ENCODE results near the gene IKZF1.

The IKZF1 gene

GRCh38 chr7:50296799-50297198 lies 7.7 kb upstream of the IKZF1 start:
- H3K4me3 ChIP-seq (ENCODE audit: low read length): no peak overlapping the region
- H3K27me3 ChIP-seq (ENCODE audit: control insufficient read depth, low read length): peaks cover 5% of the 10 kb centered on the region; the same call in 1 of the 2 replicates
- no peak overlapping the region for H3K4me2 ChIP-seq (ENCODE audit: low read length)
- H3K36me3 ChIP-seq (ENCODE audit: control insufficient read depth, low read length): no peaks in the 10 kb centered on the region
- no peaks in the 10 kb centered on the region for H3K9me3 ChIP-seq (ENCODE audit: control insufficient read depth, insufficient read depth, low read length)
- no peaks in the 10 kb centered on the region for H4K20me1 ChIP-seq (ENCODE audit: control insufficient read depth, insufficient read depth, low read depth, low read length)
- H3K9me2 ChIP-seq (replicated peaks; ENCODE audit: control insufficient read depth, low read length): no peaks in the 10 kb centered on the region
- peaks cover 14% of the 10 kb centered on the region for H3K4me1 ChIP-seq (ENCODE audit: control insufficient read depth, low read length)
- H3F3A ChIP-seq (ENCODE audit: control insufficient read depth, insufficient read depth): peaks cover 14% of the 10 kb centered on the region
- no peak overlapping the region for H3K27ac ChIP-seq (ENCODE audit: low read depth, low read length)
- TF ChIP-seq EZH2phosphoT487 (IDR thresholded peaks at IDR 0.05; ENCODE audit: borderline replicate concordance, low read length) (no peak), CTCF (IDR thresholded peaks at IDR 0.05; ENCODE audit: low read depth, low read length, poor library complexity, severe bottlenecking) (no peak)
- H3K79me2 ChIP-seq (ENCODE audit: control insufficient read depth, low read length): no peaks in the 10 kb centered on the region

GRCh38 chr7:50298811-50299562 lies 5.5 kb upstream of the IKZF1 start:
- no peaks in the 10 kb centered on the region for H3K36me3 ChIP-seq (ENCODE audit: control insufficient read depth, low read length)
- peaks cover 14% of the 10 kb centered on the region for H3F3A ChIP-seq (ENCODE audit: control insufficient read depth, insufficient read depth)
- peaks cover 13% of the 10 kb centered on the region; the same call in 1 of the 2 replicates for H3K27me3 ChIP-seq (ENCODE audit: control insufficient read depth, low read length)
- no peak overlapping the region for H3K4me3 ChIP-seq (ENCODE audit: low read length)
- no peak overlapping the region for H3K4me2 ChIP-seq (ENCODE audit: low read length)
- H3K79me2 ChIP-seq (ENCODE audit: control insufficient read depth, low read length): no peaks in the 10 kb centered on the region
- no peaks in the 10 kb centered on the region for H3K9me3 ChIP-seq (ENCODE audit: control insufficient read depth, insufficient read depth, low read length)
- TF ChIP-seq EZH2phosphoT487 (IDR thresholded peaks at IDR 0.05; ENCODE audit: borderline replicate concordance, low read length) (no peak), CTCF (IDR thresholded peaks at IDR 0.05; ENCODE audit: low read depth, low read length, poor library complexity, severe bottlenecking) (no peak)
- peaks cover 11% of the 10 kb centered on the region for H3K4me1 ChIP-seq (ENCODE audit: control insufficient read depth, low read length)
- no peak overlapping the region for H3K27ac ChIP-seq (ENCODE audit: low read depth, low read length)
- H4K20me1 ChIP-seq (ENCODE audit: control insufficient read depth, insufficient read depth, low read depth, low read length): no peaks in the 10 kb centered on the region
- no peaks in the 10 kb centered on the region for H3K9me2 ChIP-seq (replicated peaks; ENCODE audit: control insufficient read depth, low read length)

GRCh38 chr7:50300336-50300735 lies 4.2 kb upstream of the IKZF1 start:
- Histone ChIP-seq H3K27me3 (ENCODE audit: control insufficient read depth, low read length) (peaks cover 13% of the 10 kb centered on the region; the same call in 1 of the 2 replicates), H3F3A (ENCODE audit: control insufficient read depth, insufficient read depth) (peaks cover 14% of the 10 kb centered on the region), H3K4me2 (ENCODE audit: low read length) (no peak overlapping the region), H3K9me2 (replicated peaks; ENCODE audit: control insufficient read depth, low read length) (no peaks in the 10 kb centered on the region), H3K27ac (ENCODE audit: low read depth, low read length) (no peak overlapping the region), H3K36me3 (ENCODE audit: control insufficient read depth, low read length) (peaks cover 2% of the 10 kb centered on the region), H3K9me3 (ENCODE audit: control insufficient read depth, insufficient read depth, low read length) (no peaks in the 10 kb centered on the region), H3K4me1 (ENCODE audit: control insufficient read depth, low read length) (peaks cover 10% of the 10 kb centered on the region), H3K4me3 (ENCODE audit: low read length) (no peak overlapping the region), H4K20me1 (ENCODE audit: control insufficient read depth, insufficient read depth, low read depth, low read length) (no peaks in the 10 kb centered on the region), H3K79me2 (ENCODE audit: control insufficient read depth, low read length) (peaks cover 8% of the 10 kb centered on the region)
- no peak for TF ChIP-seq CTCF (IDR thresholded peaks at IDR 0.05; ENCODE audit: low read depth, low read length, poor library complexity, severe bottlenecking)
